Uterus (tissue), 2 donors: ENCODE data around the gene ANKRD11.

Experiments used
- POLR2A ChIP-seq, 2 donors: fragments of 450-650 bp; IDR thresholded peaks; one replicate each; pipeline ENCODE4 v1.6.1; 2016; ENCODE audit warnings: antibody characterized with exemption in 2 of 2, mild to moderate bottlenecking in 1 of 2, moderate library complexity in 1 of 2
- TF ChIP-seq, protein P1 (sequence below), 4 experiments: fragments of 200-600 bp in 2 of 4; fragments of 450-650 bp in 2 of 4; sonication (generic) in 2 of 4; IDR thresholded peaks; one replicate each; pipeline ENCODE4 v1.5.1; 2016 to 2019; ENCODE audit warnings: antibody characterized with exemption in 4 of 4, mild to moderate bottlenecking in 2 of 4, moderate library complexity in 1 of 4

- TF ChIP-seq, protein P1, sequence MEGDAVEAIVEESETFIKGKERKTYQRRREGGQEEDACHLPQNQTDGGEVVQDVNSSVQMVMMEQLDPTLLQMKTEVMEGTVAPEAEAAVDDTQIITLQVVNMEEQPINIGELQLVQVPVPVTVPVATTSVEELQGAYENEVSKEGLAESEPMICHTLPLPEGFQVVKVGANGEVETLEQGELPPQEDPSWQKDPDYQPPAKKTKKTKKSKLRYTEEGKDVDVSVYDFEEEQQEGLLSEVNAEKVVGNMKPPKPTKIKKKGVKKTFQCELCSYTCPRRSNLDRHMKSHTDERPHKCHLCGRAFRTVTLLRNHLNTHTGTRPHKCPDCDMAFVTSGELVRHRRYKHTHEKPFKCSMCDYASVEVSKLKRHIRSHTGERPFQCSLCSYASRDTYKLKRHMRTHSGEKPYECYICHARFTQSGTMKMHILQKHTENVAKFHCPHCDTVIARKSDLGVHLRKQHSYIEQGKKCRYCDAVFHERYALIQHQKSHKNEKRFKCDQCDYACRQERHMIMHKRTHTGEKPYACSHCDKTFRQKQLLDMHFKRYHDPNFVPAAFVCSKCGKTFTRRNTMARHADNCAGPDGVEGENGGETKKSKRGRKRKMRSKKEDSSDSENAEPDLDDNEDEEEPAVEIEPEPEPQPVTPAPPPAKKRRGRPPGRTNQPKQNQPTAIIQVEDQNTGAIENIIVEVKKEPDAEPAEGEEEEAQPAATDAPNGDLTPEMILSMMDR (IDR thresholded peaks at IDR 0.05): no peak
- TF ChIP-seq POLR2A (IDR thresholded peaks at IDR 0.05): no peak
Measured at GRCh38 chr16:89422527-89422904, 67.8 kb downstream of the ANKRD11 start.
